CD4-positive, alpha-beta T cell (primary cell): ENCODE data around the gene ARHGAP15. TPM values are rescaled to one million over a fixed set of nuclear protein-coding genes. Genes with fewer than 3 reads are reported as not detected.

Experiments
- ATAC-seq: fragments of 200-7000 bp; cut with Tn5 transposase; one replicate; pipeline ENCODE4 v1.10.0; 2022; ENCODE audit warnings: mild to moderate bottlenecking; ENCODE audit not compliant: poor library complexity
- CTCF ChIA-PET: fragments of 350-600 bp; sonication (Branson Sonifier 250); formaldehyde crosslinking; loops from one replicate; lab custom pipeline; 2021; ENCODE audit warnings: antibody characterized with exemption, inconsistent platforms; lab: Charles Lee
- POLR2A ChIA-PET: fragments of 350-600 bp; sonication (Branson Sonifier 250); formaldehyde crosslinking; loops from one replicate; lab custom pipeline; 2021; ENCODE audit warnings: antibody characterized with exemption, inconsistent platforms; lab: Charles Lee
- DNase-seq, 14 experiments: peaks; one replicate each; pipeline ENCODE4 v3.0.0-alpha.2; 2013 to 2020; ENCODE audit warnings: mixed read lengths in 2 of 14
- H3K27ac ChIP-seq, 2 donors: one replicate each; pipeline versions ENCODE4 v1.5.1 to v1.7.0; 2013; ENCODE audit warnings: low read length in 2 of 2, low read depth in 1 of 2, mild to moderate bottlenecking in 1 of 2
- H3K27me3 ChIP-seq, 2 experiments: 1 replicate in 1 of 2; 2 replicates in 1 of 2; pipeline versions ENCODE4 v1.6.1 to v1.7.0; 2013; ENCODE audit warnings: low read length in 2 of 2, control low read depth in 1 of 2, mild to moderate bottlenecking in 1 of 2, moderate library complexity in 1 of 2; ENCODE audit not compliant: insufficient read depth in 2 of 2, control insufficient read depth in 1 of 2
- H3K36me3 ChIP-seq: one replicate; pipeline ENCODE4 v1.6.1; 2013; ENCODE audit warnings: low read length, control low read depth; ENCODE audit not compliant: insufficient read depth
- H3K4me1 ChIP-seq: one replicate; pipeline ENCODE4 v1.6.1; 2013; ENCODE audit warnings: low read length, control low read depth; ENCODE audit not compliant: insufficient read depth
- H3K4me3 ChIP-seq: one replicate; pipeline ENCODE4 v1.5.1; 2013; ENCODE audit warnings: mild to moderate bottlenecking, low read length, moderate library complexity
- H3K9me3 ChIP-seq, 2 experiments: 1 replicate in 1 of 2; 2 replicates in 1 of 2; pipeline versions ENCODE4 v1.6.1 to v1.7.0; 2013; ENCODE audit warnings: low read length in 2 of 2, mild to moderate bottlenecking in 2 of 2, control low read depth in 1 of 2, moderate library complexity in 1 of 2; ENCODE audit not compliant: control insufficient read depth in 1 of 2, insufficient read depth in 1 of 2
- H3K27ac Mint-ChIP-seq: one replicate; pipeline ENCODE4 v1.8.0; 2020; ENCODE audit warnings: mixed read lengths
- H3K27me3 Mint-ChIP-seq: one replicate; pipeline ENCODE4 v1.8.0; 2021; ENCODE audit warnings: mixed read lengths
- H3K36me3 Mint-ChIP-seq: one replicate; pipeline ENCODE4 v1.8.0; 2021; ENCODE audit warnings: low read depth, mixed read lengths
- H3K4me1 Mint-ChIP-seq: one replicate; pipeline ENCODE4 v1.8.0; 2021; ENCODE audit warnings: low read depth, mixed read lengths
- H3K4me3 Mint-ChIP-seq: one replicate; pipeline ENCODE4 v1.8.0; 2020; ENCODE audit warnings: mild to moderate bottlenecking, mixed read lengths
- H3K9me3 Mint-ChIP-seq: one replicate; pipeline ENCODE4 v1.8.0; 2020; ENCODE audit warnings: mixed read lengths
- intact Hi-C, 2 experiments: fragments of 100-400 bp; cut with DNase I in 1 of 2; cut with micrococcal nuclease in 1 of 2; formaldehyde crosslinking; loops; one replicate each; pipeline versions ENCODE4 v1.15.1 to v1.9.0; 2023 to 2025; cut with DNase I, micrococcal nuclease
- total RNA-seq, 174 experiments: library from RNA in 2 of 174; stranded (reverse) in 2 of 174; gene quantifications; one replicate each; pipeline ENCODE4 v1.2.3 and lab custom pipeline; 2021 to 2026
- TF ChIP-seq, protein P1 (sequence below): fragments of 200-600 bp; IDR thresholded peaks from one replicate; pipeline ENCODE4 v1.8.0; 2022; ENCODE audit warnings: antibody characterized with exemption, mild to moderate bottlenecking

Gene ARHGAP15
- total RNA-seq, 2 experiments from 2014 or later: 158 to 165 TPM

DNA sequence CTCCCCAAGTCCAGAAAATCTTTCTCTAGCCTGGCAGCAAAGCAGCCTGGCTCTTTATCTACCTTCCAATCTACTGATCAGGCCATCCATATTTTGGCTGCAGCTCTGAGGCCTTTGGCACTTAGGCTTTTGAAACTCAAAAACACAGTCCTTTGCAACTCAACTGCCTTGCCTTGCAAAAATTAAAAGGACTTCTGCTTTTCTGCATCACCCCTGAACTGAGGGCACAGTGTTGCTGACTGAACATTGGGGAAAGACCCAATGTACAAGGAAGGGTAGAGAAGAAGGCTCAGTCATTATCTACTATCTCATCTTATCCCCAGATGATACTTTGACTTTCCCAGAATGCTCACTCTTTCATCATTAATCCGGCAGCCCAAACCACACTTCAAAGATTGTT lies 625.5 kb downstream of the ARHGAP15 start:
- Mint-ChIP-seq H3K27ac (no peak overlapping the region), H3K9me3 (no peaks in the 10 kb centered on the region), H3K27me3 (no peaks in the 10 kb centered on the region), H3K36me3 (peaks cover 50% of the 10 kb centered on the region), H3K4me1 (peaks cover 10% of the 10 kb centered on the region), H3K4me3 (no peak overlapping the region)
- ChIA-PET POLR2A (no interaction called here), CTCF (no interaction called here)
- ATAC-seq: no peak
- no peak for DNase-seq
- Histone ChIP-seq H3K9me3 (no peaks in the 10 kb centered on the region), H3K36me3 (peaks cover 26% of the 10 kb centered on the region), H3K4me3 (no peak overlapping the region), H3K4me1 (no peaks in the 10 kb centered on the region), H3K27ac (no peak overlapping the region), H3K27me3 (no peaks in the 10 kb centered on the region)
- intact Hi-C loops: no loop called here
- TF ChIP-seq, protein P1, sequence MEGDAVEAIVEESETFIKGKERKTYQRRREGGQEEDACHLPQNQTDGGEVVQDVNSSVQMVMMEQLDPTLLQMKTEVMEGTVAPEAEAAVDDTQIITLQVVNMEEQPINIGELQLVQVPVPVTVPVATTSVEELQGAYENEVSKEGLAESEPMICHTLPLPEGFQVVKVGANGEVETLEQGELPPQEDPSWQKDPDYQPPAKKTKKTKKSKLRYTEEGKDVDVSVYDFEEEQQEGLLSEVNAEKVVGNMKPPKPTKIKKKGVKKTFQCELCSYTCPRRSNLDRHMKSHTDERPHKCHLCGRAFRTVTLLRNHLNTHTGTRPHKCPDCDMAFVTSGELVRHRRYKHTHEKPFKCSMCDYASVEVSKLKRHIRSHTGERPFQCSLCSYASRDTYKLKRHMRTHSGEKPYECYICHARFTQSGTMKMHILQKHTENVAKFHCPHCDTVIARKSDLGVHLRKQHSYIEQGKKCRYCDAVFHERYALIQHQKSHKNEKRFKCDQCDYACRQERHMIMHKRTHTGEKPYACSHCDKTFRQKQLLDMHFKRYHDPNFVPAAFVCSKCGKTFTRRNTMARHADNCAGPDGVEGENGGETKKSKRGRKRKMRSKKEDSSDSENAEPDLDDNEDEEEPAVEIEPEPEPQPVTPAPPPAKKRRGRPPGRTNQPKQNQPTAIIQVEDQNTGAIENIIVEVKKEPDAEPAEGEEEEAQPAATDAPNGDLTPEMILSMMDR: no peak

- Histone ChIP-seq H3K27me3 (no peaks in the 10 kb centered on the region), H3K36me3 (peaks cover 12% of the 10 kb centered on the region), H3K27ac (no peak overlapping the region), H3K4me3 (no peak overlapping the region), H3K4me1 (no peaks in the 10 kb centered on the region), H3K9me3 (no peaks in the 10 kb centered on the region)
- DNase-seq: no peak
- no peaks in the 10 kb centered on the region for H3K9me3 Mint-ChIP-seq
- H3K27me3 Mint-ChIP-seq: no peaks in the 10 kb centered on the region
- TF ChIP-seq, protein P1: no peak
- H3K27ac Mint-ChIP-seq: no peak overlapping the region
- H3K36me3 Mint-ChIP-seq: peaks cover 26% of the 10 kb centered on the region
- ChIA-PET CTCF (no interaction called here), POLR2A (no interaction called here)
- no peak overlapping the region for H3K4me3 Mint-ChIP-seq
- ATAC-seq: no peak
- intact Hi-C loops: no loop called here
- H3K4me1 Mint-ChIP-seq: no peaks in the 10 kb centered on the region
Measured at GRCh38 chr2:143758629-143759330, 629.6 kb downstream of the ARHGAP15 start.

GRCh38 chr2:143759455-143759854 lies 630.2 kb downstream of the ARHGAP15 start:
- Histone ChIP-seq H3K27ac (no peak overlapping the region), H3K27me3 (no peaks in the 10 kb centered on the region), H3K9me3 (no peaks in the 10 kb centered on the region), H3K4me3 (no peak overlapping the region), H3K4me1 (no peaks in the 10 kb centered on the region), H3K36me3 (peaks cover 7% of the 10 kb centered on the region)
- TF ChIP-seq, protein P1: no peak
- H3K9me3 Mint-ChIP-seq: no peaks in the 10 kb centered on the region
- ATAC-seq (no peak), DNase-seq (no peak)
- CTCF ChIA-PET: no interaction called here
- intact Hi-C loops: no loop called here
- H3K27ac Mint-ChIP-seq: no peak overlapping the region
- POLR2A ChIA-PET: no interaction called here
- H3K4me3 Mint-ChIP-seq: no peak overlapping the region
- H3K4me1 Mint-ChIP-seq: peaks cover 2% of the 10 kb centered on the region
- H3K36me3 Mint-ChIP-seq: peaks cover 24% of the 10 kb centered on the region
- H3K27me3 Mint-ChIP-seq: no peaks in the 10 kb centered on the region
